AML-193 (cell line): ENCODE results near the gene PLAAT2.

Experiments used
- DNase-seq, 2 experiments: peaks; one replicate each; lab custom pipeline; 2025; lab: John Stamatoyannopoulos, UW

PLAAT2 gene

GRCh38 chr11:63518548-63518947 is 44.6 kb downstream of the PLAAT2 start:
- DNase-seq = no peak

- no peak for DNase-seq
These were observed 46.0 kb downstream of the PLAAT2 start for GRCh38 chr11:63517156-63517555.

- DNase-seq = no peak
These were observed 47.1 kb downstream of the PLAAT2 start for GRCh38 chr11:63516109-63516508.

GRCh38 chr11:63512816-63513215 is 50.4 kb downstream of the PLAAT2 start:
- no peak for DNase-seq

GRCh38 chr11:63511048-63511748 is 52.0 kb downstream of the PLAAT2 start:
- DNase-seq = no peak

DNA sequence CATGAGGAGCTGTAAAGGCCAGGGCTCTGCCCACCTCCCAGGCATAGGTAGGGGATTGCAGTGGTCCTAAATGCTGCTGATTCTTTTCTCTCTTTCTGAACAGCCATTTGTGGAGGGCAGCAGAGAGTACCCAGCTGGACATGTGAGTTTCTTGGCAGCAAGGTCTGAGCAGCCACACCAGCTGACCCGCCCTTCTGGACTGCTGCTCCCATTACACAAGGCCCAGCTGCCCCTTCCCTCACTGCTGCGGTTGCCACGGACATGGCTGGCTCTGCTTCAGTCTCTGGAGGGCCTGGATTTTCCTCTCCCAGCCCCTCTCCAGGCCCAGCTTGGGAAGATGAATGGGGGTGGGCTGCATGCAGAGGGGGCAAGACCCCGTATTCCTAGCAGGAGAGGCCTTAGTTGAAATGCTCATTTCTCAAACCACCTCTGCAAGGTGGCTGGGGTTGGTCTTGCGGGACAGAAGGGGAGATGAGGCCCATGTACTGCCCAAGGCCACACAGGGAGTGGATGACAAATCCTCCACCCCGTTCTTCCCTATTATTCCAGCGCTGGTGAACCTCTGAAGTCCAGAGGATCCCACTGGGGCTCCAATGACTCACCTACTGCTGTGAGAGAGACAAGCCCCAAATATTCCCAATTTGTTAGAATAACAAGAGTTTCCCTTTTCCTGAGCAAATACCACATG is 52.7 kb downstream of the PLAAT2 start:
- DNase-seq = no peak

DNA sequence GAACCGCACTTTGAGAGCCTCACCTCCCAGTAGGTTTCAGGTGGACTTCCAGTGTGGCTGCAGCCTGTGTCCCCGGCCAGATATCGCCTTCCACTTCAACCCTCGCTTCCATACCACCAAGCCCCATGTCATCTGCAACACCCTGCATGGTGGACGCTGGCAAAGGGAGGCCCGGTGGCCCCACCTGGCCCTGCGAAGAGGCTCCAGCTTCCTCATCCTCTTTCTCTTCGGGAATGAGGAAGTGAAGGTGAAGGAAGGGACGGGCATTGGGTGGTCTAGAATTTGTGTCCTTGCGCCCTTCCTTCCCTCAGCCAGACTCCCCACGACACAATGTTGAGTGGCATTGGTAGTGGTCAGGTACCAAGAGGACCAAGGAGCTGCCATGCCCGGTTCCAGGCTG is 54.4 kb downstream of the PLAAT2 start:
- DNase-seq = no peak

DNA sequence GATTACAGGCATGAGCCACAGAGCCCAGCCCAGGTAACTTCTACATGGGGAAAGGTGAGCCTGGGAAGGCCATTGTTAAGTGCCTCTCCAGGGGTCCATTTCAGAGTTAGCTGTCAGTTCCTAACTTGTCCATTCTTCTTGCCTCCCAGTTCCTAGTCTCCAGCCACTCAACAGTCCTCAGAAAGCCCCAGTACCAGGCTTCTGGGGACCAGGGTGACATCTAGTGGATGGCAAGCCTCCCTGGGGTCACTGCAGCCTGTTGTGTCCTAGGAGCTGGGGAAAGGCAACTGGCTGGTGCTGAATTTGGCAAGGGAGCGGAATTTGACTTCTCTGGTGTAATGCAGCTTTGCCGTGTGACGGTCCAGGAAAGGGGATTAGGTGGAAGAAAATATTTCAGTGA is 55.2 kb downstream of the PLAAT2 start:
- DNase-seq = peak; percentile 69 to 75

DNA sequence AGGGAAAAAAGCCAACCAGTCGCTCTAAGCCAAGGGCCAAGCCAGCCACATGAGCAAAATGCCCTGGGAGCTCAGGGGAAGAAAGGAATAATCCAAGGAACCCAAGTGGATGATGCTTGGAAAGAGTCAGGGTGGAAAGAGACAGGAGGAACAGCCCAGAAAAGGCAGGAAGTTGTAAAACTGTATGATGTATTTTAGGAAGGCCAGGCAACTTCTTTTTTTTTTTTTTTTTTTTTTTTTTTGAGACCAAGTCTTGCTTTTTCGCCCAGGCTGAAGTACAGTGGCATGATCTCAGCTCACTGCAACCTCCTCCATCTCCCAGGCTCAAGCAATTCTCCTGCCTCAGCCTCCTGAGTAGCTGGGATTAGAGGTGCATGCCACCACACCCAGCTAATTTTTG is 55.7 kb downstream of the PLAAT2 start:
- DNase-seq = no peak

- DNase-seq = no peak
These were observed 56.3 kb downstream of the PLAAT2 start for GRCh38 chr11:63506876-63507275.

DNA sequence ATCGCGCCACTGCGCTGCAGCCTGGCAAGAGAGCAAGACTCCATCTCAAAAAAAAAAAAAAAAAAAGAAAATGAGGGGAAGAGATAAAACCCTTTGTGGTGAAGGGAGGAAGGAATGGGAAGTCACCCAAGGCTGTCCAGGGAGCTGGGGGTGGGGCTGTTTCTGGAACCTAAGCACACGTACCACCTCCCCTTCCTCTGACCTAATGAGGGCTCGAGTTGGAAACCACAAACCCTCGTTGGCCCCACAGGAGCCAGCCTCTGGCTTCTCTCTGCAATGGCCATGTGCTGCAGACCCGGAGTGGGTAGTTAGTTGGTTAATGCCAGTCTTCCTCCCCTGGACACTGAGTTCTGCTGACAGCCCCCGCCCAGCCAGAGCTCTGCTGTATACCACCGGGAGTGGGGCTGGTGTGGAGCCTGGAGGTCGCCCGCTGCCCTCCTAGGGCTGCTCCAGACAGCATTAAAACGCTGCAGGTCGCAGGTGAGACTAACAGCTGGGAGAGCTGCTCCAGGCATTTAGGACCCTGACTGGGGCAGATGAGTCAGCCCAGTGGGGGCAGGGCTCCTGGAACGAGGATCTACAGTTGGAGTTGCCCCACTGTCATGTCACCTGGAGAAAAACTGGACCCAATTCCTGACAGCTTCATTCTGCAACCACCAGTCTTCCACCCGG is 57.2 kb downstream of the PLAAT2 start, which contains the start of gene LGALS12:
LGALS12 (plus strand) TSS at position 228 of the 672 bp plus-strand sequence; CDS start at position 603, 375 bp downstream.
- peak; percentile 93 to 95 for DNase-seq

DNA sequence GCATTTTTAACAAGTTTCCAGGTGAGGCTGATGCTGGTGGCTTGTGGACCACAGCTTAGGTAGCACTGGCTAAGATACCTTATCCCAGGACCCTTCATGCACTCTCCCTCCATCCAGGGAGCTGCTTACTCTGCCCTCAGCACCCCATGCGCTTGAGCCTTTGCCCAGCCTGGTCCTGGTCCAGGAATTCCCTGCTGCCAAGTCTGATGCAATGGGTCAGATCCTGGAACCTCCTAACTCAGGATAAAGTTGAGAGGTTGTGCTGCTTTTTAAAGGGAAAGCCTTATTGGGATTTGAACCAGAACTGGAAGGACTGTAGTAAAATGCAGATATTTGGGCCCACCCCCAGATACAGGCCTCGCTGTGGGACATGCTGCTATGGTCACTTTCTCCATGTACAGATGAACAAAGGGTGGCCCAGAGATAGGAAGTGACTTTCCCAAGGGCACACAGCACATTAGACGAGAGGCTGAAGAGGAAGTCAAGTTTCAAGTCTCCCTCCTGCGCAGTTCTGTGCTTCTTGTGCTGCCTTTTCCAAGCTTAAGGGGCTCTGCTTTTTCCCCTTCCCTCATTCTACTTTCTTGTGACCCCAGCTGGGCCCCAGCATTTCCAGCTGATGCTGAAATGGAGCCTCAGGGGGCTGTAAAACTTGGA is 58.1 kb downstream of the PLAAT2 start:
- DNase-seq = peak in 1 of 2 experiments; percentile 16

- no peak for DNase-seq
These were observed 59.1 kb downstream of the PLAAT2 start for GRCh38 chr11:63504054-63504453.

GRCh38 chr11:63503492-63503891 is 59.7 kb downstream of the PLAAT2 start:
- DNase-seq = peak; percentile 86 to 88
